Thyroid gland (tissue), 4 donors: ENCODE measurements around the gene UGT1A6. TPM values are rescaled to one million over a fixed set of nuclear protein-coding genes. Genes with fewer than 3 reads are reported as not detected.

Source experiments
- DNase-seq, 2 donors: peaks; one replicate each; pipeline ENCODE4 v3.0.0-alpha.2; 2019
- H3K27ac ChIP-seq, 3 donors: fragments of 200-600 bp; sonication (generic); 1 replicate in 2 of 3; 2 replicates in 1 of 3; pipeline ENCODE4 v1.5.1; 2016 to 2019; ENCODE audit warnings: mild to moderate bottlenecking in 1 of 3, moderate library complexity in 1 of 3
- H3K27me3 ChIP-seq: fragments of 200-600 bp; sonication (generic); one replicate; pipeline ENCODE4 v1.5.1; 2019
- H3K36me3 ChIP-seq, 2 donors: fragments of 200-600 bp; sonication (generic); one replicate each; pipeline ENCODE4 v1.5.1; 2016 to 2019
- H3K4me1 ChIP-seq, 2 donors: fragments of 200-600 bp; sonication (generic); one replicate each; pipeline ENCODE4 v1.5.1; 2017 to 2019
- H3K4me3 ChIP-seq, 3 donors: fragments of 200-600 bp; sonication (generic); replicated peaks in 1 of 3; 1 replicate in 2 of 3; 2 replicates in 1 of 3; pipeline ENCODE4 v1.5.1; 2016; ENCODE audit warnings: mild to moderate bottlenecking in 1 of 3
- H3K9me3 ChIP-seq: fragments of 200-600 bp; sonication (generic); one replicate; pipeline ENCODE4 v1.5.1; 2017
- CTCF ChIP-seq, 6 experiments: fragments of 200-600 bp in 3 of 6; fragments of 450-650 bp in 3 of 6; sonication (generic) in 3 of 6; IDR thresholded peaks; one replicate each; pipeline ENCODE4 v1.5.1; 2016 to 2019; ENCODE audit warnings: antibody characterized with exemption in 6 of 6, mild to moderate bottlenecking in 2 of 6, inconsistent platforms in 1 of 6, moderate library complexity in 1 of 6
- POLR2A ChIP-seq, 2 donors: fragments of 450-650 bp; IDR thresholded peaks; one replicate each; pipeline ENCODE4 v1.6.1; 2017; ENCODE audit warnings: antibody characterized with exemption in 2 of 2, mild to moderate bottlenecking in 2 of 2, moderate library complexity in 1 of 2
- WGBS, 2 donors: methylation state at CpG; one replicate each; pipeline ENCODE4 v1.1.5; 2017; 5-methylcytosine and 5-hydroxymethylcytosine counted together
- intact Hi-C: fragments of 100-400 bp; cut with DNase I; formaldehyde crosslinking; loops from one replicate; pipeline ENCODE4 v1.15.1; 2023
- total RNA-seq, 4 donors: library from RNA; depleted of rRNA; stranded (reverse); fragments of >200 nt; gene quantifications; one replicate each; pipeline ENCODE4 v1.2.3, GENCODE V29; 2016

The UGT1A6 gene
- total RNA-seq, 4 donors from 2014 or later = 0.81 to 6.2 (median 3.5) TPM

- Histone ChIP-seq H3K36me3 (no peaks in the 10 kb centered on the region), H3K4me1 (no peaks in the 10 kb centered on the region), H3K27ac (no peak overlapping the region), H3K9me3 (no peaks in the 10 kb centered on the region), H3K27me3 (no peaks in the 10 kb centered on the region), H3K4me3 (no peak overlapping the region)
- intact Hi-C loops = no loop called here
- WGBS, 2 donors = 92 to 93% methylated on average over 4 of the region's 4 CpGs
- DNase-seq = no peak
- no peak for TF ChIP-seq CTCF (IDR thresholded peaks at IDR 0.05)
- no peak for TF ChIP-seq POLR2A (IDR thresholded peaks at IDR 0.05)
Observed at GRCh38 chr2:233668605-233669260, 24.0 kb upstream of the UGT1A6 start.

DNA sequence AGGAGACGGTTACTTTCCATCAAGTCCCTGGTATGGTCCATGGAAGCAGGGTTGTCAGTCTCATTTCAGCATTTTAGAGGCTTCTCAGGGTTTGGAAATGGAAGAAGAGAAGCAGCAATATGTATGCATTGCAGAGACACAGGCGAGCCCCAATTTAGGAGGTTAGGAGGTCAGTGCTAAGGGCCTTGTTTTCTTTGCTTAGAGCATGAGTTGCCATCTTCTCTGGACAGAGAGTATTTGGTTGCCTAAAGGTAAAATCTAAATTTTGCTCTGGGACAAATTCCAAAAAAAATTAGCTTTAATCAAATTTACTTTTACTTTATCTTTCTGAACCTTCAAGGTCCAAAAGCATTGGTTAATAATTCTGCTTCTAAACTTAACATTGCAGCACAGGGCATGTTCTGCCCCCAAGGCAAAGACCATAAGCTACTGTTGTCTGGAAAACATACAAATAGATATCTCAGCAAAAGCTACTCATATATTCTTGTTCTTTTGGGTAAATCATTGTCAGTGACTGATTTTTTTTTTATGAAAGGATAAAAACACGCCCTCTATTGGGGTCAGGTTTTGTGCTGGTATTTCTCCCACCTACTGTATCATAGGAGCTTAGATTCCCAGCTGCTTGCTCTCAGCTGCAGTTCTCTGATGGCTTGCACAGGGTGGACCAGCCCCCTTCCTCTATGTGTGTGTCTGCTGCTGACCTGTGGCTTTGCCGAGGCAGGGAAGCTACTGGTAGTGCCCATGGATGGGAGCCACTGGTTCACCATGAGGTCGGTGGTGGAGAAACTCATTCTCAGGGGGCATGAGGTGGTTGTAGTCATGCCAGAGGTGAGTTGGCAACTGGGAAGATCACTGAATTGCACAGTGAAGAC is 21.2 kb upstream of the UGT1A6 start, which contains the start of gene UGT1A9:
Gene UGT1A9, plus strand, starts transcription at position 609 of the 872 bp plus-strand sequence. Its CDS starts 37 bp downstream, at position 646.
- Histone ChIP-seq H3K27me3 (no peaks in the 10 kb centered on the region), H3K9me3 (no peaks in the 10 kb centered on the region), H3K27ac (no peak within 1 kb of the TSS), H3K36me3 (no peaks in the 10 kb centered on the region), H3K4me1 (no peaks in the 10 kb centered on the region), H3K4me3 (no peak within 1 kb of the TSS)
- no peak for TF ChIP-seq POLR2A (IDR thresholded peaks at IDR 0.05)
- no peak for TF ChIP-seq CTCF (IDR thresholded peaks at IDR 0.05)
- intact Hi-C loops = no loop called here
- no peak for DNase-seq
- WGBS, 2 donors = 83 to 86% methylated on average over 5 of the region's 5 CpGs

DNA sequence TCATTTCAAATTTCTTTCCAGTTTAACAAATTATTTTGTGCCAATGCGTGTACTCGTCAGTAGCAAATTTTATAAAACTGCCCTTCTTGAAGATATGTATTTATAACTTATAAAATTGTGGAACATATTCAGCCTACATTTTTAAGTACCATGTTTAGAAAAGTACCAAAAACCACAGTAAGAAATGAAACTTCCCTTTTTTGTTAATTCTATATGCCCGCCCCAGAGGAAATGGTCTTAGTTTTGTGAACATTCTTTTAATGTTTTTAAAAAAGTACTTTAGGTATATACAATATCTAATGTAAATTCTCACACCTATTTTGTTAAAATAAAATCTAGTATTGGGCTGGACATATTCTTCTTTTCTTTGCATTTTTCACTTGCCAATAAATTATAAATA is 19.8 kb upstream of the UGT1A6 start:
- Histone ChIP-seq H3K4me3 (no peak overlapping the region), H3K9me3 (no peaks in the 10 kb centered on the region), H3K4me1 (no peaks in the 10 kb centered on the region), H3K36me3 (no peaks in the 10 kb centered on the region), H3K27me3 (no peaks in the 10 kb centered on the region), H3K27ac (no peak overlapping the region)
- WGBS, 2 donors = 74 to 90% methylated on average over 3 of the region's 3 CpGs
- TF ChIP-seq CTCF (IDR thresholded peaks at IDR 0.05) (no peak), POLR2A (IDR thresholded peaks at IDR 0.05) (no peak)
- intact Hi-C loops = no loop called here
- no peak for DNase-seq

- H3K27ac ChIP-seq = no peak overlapping the region
- H3K4me3 ChIP-seq = no peak overlapping the region
- no peak for DNase-seq
- H3K27me3 ChIP-seq = no peaks in the 10 kb centered on the region
- TF ChIP-seq POLR2A (IDR thresholded peaks at IDR 0.05) (no peak), CTCF (IDR thresholded peaks at IDR 0.05) (no peak)
- no peaks in the 10 kb centered on the region for H3K36me3 ChIP-seq
- H3K4me1 ChIP-seq = no peaks in the 10 kb centered on the region
- intact Hi-C loops = no loop called here
- no peaks in the 10 kb centered on the region for H3K9me3 ChIP-seq
Observed at GRCh38 chr2:233673896-233674295, 18.8 kb upstream of the UGT1A6 start.

DNA sequence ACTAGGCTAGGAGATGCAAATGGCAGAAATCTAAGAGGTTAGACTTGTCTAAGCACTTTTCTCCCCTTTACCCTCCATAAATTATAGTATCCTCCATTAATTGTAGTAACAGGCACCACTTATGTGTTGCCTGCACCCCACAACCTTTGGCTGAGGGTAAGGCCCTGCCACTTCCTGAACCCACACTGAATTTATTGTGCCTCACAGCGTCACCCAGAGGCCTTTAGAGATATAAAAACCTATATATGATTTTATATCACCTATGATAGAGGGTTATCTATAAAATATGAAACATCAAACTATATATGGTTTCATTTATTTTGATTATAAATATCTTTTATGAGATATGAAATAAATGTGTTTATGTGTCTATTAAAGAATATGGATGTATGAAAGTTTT is 18.4 kb upstream of the UGT1A6 start:
- Histone ChIP-seq H3K4me3 (no peak overlapping the region), H3K9me3 (no peaks in the 10 kb centered on the region), H3K27me3 (no peaks in the 10 kb centered on the region), H3K27ac (no peak overlapping the region), H3K36me3 (no peaks in the 10 kb centered on the region), H3K4me1 (no peaks in the 10 kb centered on the region)
- no peak for DNase-seq
- intact Hi-C loops = no loop called here
- TF ChIP-seq POLR2A (IDR thresholded peaks at IDR 0.05) = no peak
- no peak for TF ChIP-seq CTCF (IDR thresholded peaks at IDR 0.05)
- WGBS, 2 donors = 68 to 73% methylated on average over 1 of the region's 1 CpG
